ENCODE data around the gene IGSF3.

GRCh38 chr1:116717318-116717717 is 49.8 kb upstream of the IGSF3 start:
- TF ChIP-seq, protein P1, sequence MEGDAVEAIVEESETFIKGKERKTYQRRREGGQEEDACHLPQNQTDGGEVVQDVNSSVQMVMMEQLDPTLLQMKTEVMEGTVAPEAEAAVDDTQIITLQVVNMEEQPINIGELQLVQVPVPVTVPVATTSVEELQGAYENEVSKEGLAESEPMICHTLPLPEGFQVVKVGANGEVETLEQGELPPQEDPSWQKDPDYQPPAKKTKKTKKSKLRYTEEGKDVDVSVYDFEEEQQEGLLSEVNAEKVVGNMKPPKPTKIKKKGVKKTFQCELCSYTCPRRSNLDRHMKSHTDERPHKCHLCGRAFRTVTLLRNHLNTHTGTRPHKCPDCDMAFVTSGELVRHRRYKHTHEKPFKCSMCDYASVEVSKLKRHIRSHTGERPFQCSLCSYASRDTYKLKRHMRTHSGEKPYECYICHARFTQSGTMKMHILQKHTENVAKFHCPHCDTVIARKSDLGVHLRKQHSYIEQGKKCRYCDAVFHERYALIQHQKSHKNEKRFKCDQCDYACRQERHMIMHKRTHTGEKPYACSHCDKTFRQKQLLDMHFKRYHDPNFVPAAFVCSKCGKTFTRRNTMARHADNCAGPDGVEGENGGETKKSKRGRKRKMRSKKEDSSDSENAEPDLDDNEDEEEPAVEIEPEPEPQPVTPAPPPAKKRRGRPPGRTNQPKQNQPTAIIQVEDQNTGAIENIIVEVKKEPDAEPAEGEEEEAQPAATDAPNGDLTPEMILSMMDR (IDR thresholded peaks at IDR 0.05; ENCODE audit: low read depth, low read length): no peak
- no peak for TF ChIP-seq POLR2A (IDR thresholded peaks at IDR 0.05; ENCODE audit: extremely low read depth, insufficient read length)
- TF ChIP-seq, protein P2, sequence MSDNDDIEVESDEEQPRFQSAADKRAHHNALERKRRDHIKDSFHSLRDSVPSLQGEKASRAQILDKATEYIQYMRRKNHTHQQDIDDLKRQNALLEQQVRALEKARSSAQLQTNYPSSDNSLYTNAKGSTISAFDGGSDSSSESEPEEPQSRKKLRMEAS (IDR thresholded peaks at IDR 0.05; ENCODE audit: low read depth, low read length): no peak
